C4-2B (cell line): Measurements from ENCODE around the gene PEX5.

Experiments
- H3K27ac ChIP-seq: fragments of 450-650 bp; 2 replicates; pipeline ENCODE4 v1.5.1; 2017
- ZFX ChIP-seq: fragments of 450-650 bp; IDR thresholded peaks from 2 replicates; pipeline ENCODE4 v1.6.1; 2017
- TF ChIP-seq, protein P1 (sequence below): fragments of 450-650 bp; conservative IDR thresholded peaks from 2 replicates; pipeline ENCODE4 v1.5.1; 2017; ENCODE audit warnings: mild to moderate bottlenecking

PEX5 gene

DNA sequence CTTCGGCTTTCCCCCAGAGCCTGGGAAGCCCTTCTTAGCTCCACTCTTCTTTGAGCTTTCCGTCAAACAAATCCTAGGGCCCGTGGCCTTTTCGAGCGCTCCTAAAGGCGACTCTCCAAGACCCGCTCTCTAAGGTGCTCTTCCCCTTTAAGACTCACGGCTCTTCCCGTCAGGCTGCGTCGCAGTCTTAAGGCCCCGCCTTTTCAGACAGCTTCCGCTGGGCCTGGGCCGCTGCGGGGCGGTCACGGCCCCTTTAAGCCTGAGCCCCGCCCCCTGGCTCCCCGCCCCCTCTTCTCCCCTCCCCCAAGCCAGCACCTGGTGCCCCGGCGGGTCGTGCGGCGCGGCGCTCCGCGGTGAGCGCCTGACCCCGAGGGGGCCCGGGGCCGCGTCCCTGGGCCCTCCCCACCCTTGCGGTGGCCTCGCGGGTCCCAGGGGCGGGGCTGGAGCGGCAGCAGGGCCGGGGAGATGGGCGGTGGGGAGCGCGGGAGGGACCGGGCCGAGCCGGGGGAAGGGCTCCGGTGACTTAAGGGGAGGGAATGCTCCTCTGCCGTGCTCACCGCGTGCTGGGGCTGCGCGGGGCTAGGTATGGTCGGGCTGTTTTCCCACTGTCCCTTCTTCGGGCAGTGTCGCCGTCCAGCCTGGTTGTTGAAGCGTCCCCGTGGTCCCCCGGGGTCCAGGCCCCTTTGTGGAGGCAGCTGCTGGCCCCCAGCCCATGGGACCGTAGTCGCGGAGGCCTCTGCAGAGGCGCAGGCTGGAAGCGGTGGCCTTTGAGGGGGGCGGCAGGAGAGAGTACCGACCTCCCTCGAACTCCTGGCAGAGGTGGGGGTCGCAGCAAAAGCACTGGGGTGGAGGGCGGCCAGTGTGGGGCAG lies at the start of gene PEX5:
Gene PEX5 (plus strand): TSS at position 289 of the 870 bp plus-strand sequence. CDS start 692 bp downstream, outside the sequence.
- peak within 1 kb of the TSS; percentile 84 for H3K27ac ChIP-seq

GRCh38 chr12:7141351-7142005 lies 48.0 kb upstream of the PEX5 start:
- no peak overlapping the region for H3K27ac ChIP-seq
- no peak for TF ChIP-seq ZFX
- TF ChIP-seq, protein P1, sequence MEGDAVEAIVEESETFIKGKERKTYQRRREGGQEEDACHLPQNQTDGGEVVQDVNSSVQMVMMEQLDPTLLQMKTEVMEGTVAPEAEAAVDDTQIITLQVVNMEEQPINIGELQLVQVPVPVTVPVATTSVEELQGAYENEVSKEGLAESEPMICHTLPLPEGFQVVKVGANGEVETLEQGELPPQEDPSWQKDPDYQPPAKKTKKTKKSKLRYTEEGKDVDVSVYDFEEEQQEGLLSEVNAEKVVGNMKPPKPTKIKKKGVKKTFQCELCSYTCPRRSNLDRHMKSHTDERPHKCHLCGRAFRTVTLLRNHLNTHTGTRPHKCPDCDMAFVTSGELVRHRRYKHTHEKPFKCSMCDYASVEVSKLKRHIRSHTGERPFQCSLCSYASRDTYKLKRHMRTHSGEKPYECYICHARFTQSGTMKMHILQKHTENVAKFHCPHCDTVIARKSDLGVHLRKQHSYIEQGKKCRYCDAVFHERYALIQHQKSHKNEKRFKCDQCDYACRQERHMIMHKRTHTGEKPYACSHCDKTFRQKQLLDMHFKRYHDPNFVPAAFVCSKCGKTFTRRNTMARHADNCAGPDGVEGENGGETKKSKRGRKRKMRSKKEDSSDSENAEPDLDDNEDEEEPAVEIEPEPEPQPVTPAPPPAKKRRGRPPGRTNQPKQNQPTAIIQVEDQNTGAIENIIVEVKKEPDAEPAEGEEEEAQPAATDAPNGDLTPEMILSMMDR = no peak

More for the DNA sequence above, at the start of gene PEX5:
- peak; percentile 53 for TF ChIP-seq ZFX
- TF ChIP-seq, protein P1 = no peak

DNA sequence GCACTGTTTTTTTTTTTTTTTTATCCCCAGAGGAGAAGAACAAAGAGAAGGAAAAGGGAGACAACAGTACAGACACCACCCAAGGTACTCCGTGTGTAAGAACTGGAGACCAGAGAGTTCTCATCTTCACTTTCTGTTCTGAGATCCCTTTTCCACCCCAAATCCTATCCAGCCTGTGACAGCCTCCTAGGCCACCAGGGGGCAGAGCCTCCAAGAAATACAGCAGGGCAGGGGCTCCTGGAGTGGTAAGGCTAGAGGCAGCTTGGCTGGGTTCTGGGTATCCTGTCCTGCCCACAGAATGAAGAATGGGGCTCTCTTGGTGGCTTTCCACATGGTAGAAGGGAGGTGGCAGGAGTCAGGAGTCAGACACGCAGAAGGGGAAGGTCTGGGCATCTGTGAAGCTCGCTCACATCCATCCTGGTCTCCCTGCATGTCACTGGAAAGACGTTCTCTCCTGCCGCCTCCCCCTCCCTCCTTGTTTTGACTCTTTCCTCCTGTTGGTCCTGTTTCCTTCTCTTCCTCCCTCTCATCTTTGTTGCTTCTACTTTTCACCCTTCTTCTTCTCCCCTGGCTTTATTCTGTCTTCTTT lies 47.3 kb upstream of the PEX5 start:
- TF ChIP-seq ZFX = no peak
- TF ChIP-seq, protein P1 = peak; percentile 88

DNA sequence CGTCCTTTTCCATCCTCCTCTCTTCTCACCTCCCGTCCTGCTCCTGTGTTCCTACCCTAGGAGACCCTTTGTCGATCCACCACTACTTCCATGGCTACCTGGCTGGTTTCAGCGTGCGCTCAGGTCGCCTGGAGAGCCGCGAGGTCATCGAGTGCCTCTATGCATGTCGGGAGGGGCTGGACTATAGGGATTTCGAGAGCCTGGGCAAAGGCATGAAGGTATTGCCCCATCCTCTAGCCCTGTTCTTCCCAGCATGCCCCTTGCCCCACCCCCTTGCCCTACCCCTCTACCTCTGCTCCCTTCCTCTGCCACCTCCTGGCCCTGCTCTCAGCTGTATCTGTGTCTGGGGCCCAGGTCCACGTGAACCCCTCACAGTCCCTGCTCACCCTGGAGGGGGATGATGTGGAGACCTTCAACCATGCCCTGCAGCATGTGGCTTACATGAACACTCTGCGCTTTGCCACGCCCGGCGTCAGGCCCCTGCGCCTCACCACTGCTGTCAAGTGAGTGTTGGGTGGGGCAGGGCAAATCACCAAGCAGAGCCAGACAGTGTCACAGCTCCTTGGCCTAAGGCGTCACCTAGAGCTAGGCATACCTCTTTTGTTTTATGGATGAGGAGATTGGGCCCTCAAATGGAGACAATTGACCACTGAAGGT lies 46.5 kb upstream of the PEX5 start:
- TF ChIP-seq, protein P1 = no peak
- no peak for TF ChIP-seq ZFX
- no peak overlapping the region for H3K27ac ChIP-seq

More for the DNA sequence above, 47.3 kb upstream of the PEX5 start:
- no peak overlapping the region for H3K27ac ChIP-seq

GRCh38 chr12:7143564-7143963 lies 45.9 kb upstream of the PEX5 start:
- no peak overlapping the region for H3K27ac ChIP-seq
- TF ChIP-seq ZFX = no peak
- TF ChIP-seq, protein P1 = no peak

DNA sequence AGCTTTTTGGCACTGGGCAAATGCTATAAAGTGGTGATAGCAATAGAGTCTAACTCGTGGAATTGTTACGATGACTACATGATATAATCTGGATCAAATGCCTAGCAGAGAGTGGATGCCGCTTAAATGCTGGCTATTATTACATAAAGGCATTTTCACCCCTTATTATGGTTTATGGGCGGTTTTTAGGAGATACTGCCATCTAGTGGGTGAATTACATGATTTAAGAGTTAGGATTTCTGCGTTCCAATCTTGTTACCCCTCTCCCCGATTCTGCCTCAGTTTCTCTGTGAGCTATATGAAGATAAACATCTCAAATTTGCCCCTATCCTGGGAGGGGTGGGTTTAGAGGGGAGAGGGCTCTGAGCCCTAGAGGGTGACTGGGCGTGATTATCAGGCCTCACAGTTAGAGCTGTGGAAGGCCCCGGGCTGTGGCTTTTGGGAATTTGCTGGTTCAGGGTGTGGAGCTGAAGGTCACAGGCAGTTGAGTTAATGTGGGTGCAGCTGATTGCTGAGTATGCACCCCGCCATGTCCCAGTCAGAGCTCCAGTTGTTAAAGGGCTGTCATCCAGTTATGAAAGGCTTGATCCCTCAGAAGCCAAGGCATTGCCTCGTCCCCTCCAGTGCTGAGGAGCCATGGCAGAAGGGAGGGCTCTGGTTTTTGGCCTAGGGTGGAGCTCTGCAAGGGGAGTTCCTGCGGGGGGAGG lies 44.9 kb upstream of the PEX5 start:
- H3K27ac ChIP-seq = no peak overlapping the region
- no peak for TF ChIP-seq ZFX
- TF ChIP-seq, protein P1 = peak; percentile 86
